Transverse colon (tissue), 3 donors: ENCODE data around the gene SEPTIN5.

Experiments used
- POLR2A ChIP-seq: fragments of 450-650 bp; IDR thresholded peaks from one replicate; pipeline ENCODE4 v1.6.1; 2016; ENCODE audit warnings: antibody characterized with exemption, mild to moderate bottlenecking, moderate library complexity
- TF ChIP-seq, protein P1 (sequence below), 5 experiments: fragments of 200-600 bp in 3 of 5; fragments of 450-650 bp in 2 of 5; sonication (generic) in 3 of 5; IDR thresholded peaks; 1 replicate in 2 of 5; 2 replicates in 3 of 5; pipeline ENCODE4 v1.5.1; 2016 to 2017; ENCODE audit warnings: antibody characterized with exemption in 5 of 5, inconsistent platforms in 3 of 5, mild to moderate bottlenecking in 2 of 5, moderate library complexity in 1 of 5

DNA sequence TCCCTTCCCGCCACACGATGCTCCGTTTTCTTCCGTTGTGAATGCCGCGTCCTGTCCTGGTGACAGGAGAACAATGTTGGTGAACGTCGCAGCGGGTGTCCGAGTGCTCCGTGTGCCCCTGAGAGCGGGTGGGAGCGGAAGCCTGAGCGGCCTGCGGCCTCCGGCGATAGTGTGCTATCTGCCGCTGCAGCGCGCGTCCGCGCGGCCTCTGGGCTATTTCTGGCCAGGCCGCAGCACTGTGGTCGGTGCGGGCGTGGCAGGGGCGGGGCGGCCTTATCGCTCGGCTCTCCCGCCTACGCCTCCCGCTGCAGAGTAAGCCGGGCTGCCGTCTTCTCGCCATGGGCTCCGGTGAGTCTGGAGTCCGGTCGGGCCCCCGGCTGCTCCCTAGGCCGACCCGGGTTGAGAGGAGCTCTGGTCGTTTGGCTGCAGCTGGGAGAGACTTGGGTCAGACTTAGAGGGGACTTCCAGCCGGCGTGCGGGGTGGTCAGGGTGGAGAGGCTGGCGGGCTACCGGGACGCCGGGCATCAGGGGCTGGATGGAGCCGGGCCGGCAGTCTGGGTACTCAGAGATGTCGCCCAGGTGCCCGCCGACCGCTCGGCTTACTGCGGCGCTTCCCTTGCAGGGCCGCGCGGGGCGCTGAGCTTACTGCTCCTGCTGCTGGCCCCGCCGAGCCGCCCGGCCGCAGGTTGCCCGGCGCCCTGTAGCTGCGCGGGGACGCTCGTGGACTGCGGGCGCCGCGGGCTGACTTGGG lies 9.1 kb downstream of the SEPTIN5 start, which contains the start of gene GP1BB:
- TF ChIP-seq, protein P1, sequence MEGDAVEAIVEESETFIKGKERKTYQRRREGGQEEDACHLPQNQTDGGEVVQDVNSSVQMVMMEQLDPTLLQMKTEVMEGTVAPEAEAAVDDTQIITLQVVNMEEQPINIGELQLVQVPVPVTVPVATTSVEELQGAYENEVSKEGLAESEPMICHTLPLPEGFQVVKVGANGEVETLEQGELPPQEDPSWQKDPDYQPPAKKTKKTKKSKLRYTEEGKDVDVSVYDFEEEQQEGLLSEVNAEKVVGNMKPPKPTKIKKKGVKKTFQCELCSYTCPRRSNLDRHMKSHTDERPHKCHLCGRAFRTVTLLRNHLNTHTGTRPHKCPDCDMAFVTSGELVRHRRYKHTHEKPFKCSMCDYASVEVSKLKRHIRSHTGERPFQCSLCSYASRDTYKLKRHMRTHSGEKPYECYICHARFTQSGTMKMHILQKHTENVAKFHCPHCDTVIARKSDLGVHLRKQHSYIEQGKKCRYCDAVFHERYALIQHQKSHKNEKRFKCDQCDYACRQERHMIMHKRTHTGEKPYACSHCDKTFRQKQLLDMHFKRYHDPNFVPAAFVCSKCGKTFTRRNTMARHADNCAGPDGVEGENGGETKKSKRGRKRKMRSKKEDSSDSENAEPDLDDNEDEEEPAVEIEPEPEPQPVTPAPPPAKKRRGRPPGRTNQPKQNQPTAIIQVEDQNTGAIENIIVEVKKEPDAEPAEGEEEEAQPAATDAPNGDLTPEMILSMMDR (IDR thresholded peaks at IDR 0.05), result peak in 1 of 5 experiments; percentile 13
- no peak for TF ChIP-seq POLR2A
